ELF-1 (cell line): ENCODE measurements around the gene VIPR2.
"Not testable (repeated sequence)": the region's sequence is repeated elsewhere in the genome, so short reads cannot be mapped to it uniquely, and the experiment has no call there.

Experiments
- DNase-seq: peaks from one replicate; pipeline ENCODE4 v3.0.0-alpha.2; 2016; ENCODE audit warnings: low read depth, low spot score

Gene VIPR2, protein sequence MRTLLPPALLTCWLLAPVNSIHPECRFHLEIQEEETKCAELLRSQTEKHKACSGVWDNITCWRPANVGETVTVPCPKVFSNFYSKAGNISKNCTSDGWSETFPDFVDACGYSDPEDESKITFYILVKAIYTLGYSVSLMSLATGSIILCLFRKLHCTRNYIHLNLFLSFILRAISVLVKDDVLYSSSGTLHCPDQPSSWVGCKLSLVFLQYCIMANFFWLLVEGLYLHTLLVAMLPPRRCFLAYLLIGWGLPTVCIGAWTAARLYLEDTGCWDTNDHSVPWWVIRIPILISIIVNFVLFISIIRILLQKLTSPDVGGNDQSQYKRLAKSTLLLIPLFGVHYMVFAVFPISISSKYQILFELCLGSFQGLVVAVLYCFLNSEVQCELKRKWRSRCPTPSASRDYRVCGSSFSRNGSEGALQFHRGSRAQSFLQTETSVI

DNA sequence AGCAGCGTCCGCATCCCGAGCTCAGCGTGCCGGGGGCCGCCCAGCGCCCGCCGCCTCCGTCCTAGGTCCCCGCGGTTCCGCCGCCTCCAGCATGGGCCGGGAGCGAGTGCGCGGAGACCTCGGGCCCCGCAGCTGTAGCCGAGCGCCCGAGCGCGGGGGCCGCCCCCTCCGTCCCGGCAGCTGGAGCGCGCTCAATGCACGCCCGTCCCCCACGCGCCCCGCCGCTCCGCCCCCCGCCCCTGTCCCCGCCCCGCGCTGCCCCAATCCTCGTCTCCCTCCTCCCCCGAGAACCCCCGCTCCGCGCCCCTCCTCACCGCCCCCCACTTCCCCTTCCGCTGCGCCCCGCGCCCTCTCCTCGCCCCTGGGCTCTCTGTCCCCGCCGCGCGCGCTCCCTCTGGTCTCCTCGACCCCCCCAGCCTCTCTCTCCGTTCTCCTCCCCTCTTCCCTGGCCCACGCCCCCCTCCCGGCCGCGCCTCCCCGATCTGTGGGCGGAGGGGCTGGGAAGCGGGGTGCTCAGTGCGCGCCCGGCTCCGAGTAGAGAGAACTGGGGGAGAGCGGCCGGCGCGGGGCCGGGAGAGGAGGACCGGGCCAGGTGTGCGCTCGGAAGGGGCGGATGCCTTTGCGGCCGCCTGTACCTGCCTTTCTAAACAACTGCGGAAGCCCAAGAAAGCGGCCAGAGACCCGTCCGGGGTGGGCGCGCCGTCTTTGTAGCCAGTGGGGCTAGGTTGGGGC, at the start of gene VIPR2:
TSS of gene VIPR2 (minus strand) at position 110 of the 732 bp plus-strand sequence. CDS start at position 14, 96 bp downstream.
- DNase-seq = no peak

DNA sequence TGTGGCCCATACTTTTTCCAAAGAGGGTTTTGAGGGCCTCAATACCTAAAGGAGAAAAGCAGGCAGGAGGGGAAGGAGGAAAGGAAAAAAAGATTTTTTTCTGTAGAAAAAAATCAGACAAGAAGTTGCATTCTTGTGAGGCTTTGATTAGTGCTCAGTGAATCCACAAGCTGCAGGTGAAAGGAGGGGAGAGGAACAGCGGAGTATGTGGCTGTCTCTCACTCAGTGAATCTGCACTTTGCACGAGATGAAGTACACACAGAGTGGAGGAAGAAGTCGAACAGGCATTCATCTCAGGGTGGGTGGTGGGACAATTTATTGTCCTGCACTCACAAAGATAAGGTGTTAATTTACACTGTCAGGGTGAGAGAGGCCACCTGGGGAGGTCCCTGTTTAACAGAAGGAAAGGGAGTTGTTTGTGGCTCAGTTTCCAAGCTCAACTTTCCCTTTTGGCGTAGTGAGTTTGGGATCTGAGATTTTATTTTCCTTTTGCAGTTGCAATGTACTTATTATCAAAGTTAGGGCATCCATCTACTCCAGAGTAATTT, 49.0 kb upstream of the VIPR2 start:
- DNase-seq = no peak

DNA sequence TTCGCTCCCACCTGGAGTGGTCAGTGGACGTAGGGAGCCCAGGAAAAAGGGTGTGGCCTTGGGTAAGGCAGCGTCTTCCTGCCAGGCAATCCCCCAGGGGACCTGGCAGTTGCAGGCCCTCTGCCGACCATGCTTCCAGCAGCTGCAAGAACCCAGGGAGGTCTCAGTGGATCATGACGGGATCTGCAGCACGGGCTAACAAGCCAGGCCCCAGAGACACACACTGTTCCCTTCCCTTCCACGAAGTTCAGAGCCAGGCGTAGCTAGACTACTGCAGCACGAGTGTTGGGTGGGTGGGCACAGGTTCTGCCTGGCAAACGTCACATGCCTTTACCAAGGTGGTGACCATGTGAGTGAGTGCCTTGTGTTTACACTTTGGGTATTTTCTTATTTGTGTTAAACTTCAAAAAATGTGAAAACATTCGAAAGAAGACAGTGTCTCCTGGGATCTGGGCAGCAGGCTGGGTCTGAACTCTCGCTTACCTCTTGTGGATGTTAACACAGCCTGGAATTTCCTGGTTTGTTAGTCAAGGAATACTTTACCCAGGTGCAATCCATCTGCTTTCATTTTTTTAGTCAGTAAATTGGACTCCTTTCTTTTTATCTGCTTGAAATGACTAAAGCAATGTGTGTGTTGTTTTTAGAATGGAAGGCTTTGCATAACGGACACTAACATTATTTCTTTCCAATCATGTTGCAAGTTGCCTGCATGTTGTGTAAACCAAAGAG, 48.2 kb upstream of the VIPR2 start:
- DNase-seq = no peak

GRCh38 chr7:159192013-159192412, 47.3 kb upstream of the VIPR2 start:
- no peak for DNase-seq

DNA sequence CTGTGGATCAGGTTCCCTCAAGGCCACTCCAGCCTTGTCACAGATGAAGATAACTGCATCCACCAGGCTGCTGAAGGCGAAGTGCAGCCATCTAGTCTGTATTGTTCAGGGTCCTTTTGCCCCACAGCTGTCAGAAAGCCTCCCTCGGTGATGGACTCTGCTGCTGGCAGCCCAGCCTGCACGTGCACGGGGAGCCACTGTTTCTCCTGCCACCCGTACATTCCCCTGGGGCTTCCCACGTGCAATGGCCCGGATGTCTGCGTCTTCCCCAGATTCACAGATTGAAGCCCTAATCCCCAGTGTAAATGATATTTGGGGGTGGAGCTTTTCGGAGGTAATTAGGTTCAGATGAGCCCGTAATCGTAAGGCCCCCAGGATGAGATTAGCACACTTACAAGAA, 46.6 kb upstream of the VIPR2 start:
- no peak for DNase-seq

GRCh38 chr7:159188011-159188410, 43.3 kb upstream of the VIPR2 start:
- DNase-seq = no peak

GRCh38 chr7:159179241-159179640, 34.6 kb upstream of the VIPR2 start:
- no peak for DNase-seq

GRCh38 chr7:159177284-159177953, 32.8 kb upstream of the VIPR2 start:
- DNase-seq = no peak

- DNase-seq = no peak
Observed at GRCh38 chr7:159175792-159176191, 31.1 kb upstream of the VIPR2 start.

DNA sequence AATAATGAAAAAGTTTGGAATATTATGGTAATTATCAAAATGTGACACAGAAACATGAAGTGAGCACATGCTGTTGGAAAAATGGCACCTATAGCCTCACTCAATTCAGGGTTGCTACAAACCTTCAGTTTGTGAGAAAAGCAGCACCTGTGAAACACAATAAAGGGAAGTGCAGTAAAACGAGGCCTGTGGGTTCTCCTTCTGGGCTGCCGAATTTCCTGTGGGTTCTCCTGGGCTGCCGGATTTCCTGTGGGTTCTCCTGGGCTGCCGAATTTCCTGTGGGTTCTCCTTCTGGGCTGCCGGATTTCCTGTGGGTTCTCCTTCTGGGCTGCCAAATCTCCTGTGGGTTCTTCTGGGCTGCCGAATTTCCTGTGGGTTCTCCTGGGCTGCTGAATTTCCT, 30.4 kb upstream of the VIPR2 start:
- not testable (repeated sequence) for DNase-seq

DNA sequence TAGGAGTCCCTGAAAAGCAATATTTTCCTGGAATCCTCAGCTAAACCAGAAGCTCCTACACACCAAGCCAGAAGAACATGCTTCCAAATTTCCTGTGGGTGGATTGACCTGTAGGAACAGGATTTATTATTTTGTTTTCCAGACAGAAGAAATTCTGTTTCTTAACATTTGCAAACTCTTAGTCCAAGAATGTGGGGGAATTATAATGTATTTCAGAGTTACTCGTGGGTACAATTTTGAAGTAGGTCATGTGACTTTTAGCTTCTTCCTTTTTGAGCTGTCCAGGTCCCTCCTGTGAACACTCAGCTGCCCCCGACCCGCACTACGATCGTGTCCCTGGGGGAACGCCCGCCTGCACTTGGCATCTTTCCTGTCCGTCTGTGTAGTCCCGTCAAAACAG, 27.7 kb upstream of the VIPR2 start:
- no peak for DNase-seq

DNA sequence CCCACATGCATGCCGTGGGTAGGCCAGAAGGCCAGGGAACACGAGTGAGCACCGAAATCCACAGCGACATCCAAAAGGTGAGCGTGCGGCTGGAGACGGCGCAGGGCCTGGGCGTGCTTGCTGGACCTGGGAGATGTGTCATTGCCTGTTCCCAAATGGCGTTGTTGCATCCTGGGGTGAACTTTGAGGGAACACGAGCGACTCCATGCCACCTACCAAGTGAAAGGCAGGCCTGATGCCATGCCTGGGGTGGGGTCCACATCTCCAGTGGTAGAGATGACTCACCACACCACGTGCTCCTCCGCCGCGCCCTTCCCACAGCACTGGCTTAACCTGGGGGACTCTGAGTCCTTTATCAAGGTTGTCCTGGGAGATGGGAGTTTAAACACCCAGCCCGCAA, 24.7 kb upstream of the VIPR2 start:
- DNase-seq = no peak

GRCh38 chr7:159167139-159167538, 22.5 kb upstream of the VIPR2 start:
- DNase-seq = no peak

GRCh38 chr7:159166530-159166929, 21.9 kb upstream of the VIPR2 start:
- DNase-seq = no peak

GRCh38 chr7:159165352-159165751, 20.7 kb upstream of the VIPR2 start:
- no peak for DNase-seq

DNA sequence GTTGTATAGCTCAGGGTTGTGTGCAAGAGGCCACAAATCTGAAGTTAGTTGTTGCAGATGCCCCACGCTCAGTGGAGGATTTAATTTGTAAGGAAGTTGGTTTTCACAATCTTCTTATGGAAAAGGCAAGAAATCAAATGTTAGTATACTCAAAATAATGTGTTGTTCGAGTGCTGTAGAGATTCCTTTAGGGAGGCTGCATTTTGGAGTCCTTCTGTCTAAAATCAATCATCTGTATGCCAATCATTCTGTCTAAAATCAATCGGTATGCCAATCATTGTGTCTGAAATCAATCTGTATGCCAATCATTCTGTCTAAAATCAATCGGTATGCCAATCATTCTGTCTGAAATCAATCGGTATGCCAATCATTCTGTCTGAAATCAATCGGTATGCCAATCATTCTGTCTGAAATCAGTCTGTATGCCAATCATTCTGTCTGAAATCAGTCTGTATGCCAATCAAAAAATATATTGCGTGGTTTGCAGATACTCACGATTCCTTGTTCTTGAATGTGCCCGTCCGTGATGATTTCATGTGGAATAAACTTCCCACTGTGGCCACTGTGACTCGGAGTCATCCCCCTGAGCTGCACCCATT, 19.1 kb upstream of the VIPR2 start:
- not testable (repeated sequence) for DNase-seq

DNA sequence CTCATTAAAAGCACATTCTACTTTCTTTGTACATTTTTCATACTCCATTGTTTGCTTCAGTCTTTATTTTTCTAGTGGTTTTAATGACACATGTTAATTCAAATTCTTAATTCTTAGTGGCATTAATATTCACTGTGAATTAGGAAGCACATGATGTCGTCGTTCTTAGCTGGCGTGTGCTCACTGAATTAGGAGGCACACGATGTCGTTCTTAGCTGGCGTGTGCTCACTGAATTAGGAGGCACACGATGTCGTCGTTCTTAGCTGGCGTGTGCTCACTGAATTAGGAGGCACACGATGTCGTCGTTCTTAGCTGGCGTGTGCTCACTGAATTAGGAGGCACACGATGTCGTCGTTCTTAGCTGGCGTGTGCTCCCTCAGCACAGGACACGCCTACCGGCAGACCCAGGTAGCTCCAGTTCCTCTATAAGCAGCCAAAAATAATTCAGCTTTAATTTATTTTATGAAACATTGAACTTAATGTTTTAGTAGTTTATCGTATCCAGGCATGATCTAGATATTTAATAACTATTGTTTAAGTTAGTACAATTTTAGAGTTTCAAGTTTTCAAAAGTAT, 17.5 kb upstream of the VIPR2 start:
- DNase-seq = not testable (repeated sequence)

- no peak for DNase-seq
Observed at GRCh38 chr7:159160450-159160849, 15.8 kb upstream of the VIPR2 start.

GRCh38 chr7:159159731-159160130, 15.1 kb upstream of the VIPR2 start:
- DNase-seq = no peak

DNA sequence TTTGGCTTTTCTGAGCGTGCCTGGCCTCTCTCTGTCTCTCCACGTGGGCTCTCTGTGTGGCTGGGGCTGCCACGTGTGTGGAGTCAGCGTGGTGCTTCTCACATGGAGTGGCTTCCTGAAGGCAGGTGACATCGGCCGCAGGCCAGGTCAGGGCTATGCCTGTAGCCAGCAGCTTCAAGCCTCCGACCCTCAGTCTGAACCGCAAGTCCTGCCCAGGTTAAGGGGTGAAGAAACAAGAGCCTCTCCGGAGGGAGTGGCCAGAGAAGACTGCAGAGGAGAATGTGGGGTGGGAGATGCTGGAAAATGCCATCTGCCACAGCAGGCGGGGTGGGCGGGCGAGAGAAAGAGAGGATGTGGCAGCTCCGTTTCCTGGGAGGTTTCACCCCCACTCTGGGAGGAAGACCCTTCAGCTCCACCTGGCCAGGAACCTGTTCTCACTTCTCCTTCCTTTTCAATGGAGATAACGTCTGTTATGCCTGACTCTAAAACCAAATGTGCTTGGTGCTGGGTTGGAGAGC, 14.3 kb upstream of the VIPR2 start:
- DNase-seq = no peak
